Gastrocnemius medialis (tissue), 4 donors: ENCODE data around the gene CFAP20.

Experiments used
- CTCF ChIP-seq, 5 experiments: fragments of 450-650 bp in 3 of 5; fragments of 200-600 bp in 2 of 5; sonication (generic) in 2 of 5; IDR thresholded peaks in 4 of 5; conservative IDR thresholded peaks in 1 of 5; 1 replicate in 4 of 5; 2 replicates in 1 of 5; pipeline ENCODE4 v1.5.1; 2016 to 2019; ENCODE audit warnings: antibody characterized with exemption in 5 of 5, mild to moderate bottlenecking in 3 of 5, moderate library complexity in 3 of 5
- POLR2A ChIP-seq, 2 donors: fragments of 450-650 bp; IDR thresholded peaks; one replicate each; pipeline ENCODE4 v1.6.1; 2017; ENCODE audit warnings: antibody characterized with exemption in 2 of 2, mild to moderate bottlenecking in 2 of 2, moderate library complexity in 2 of 2

DNA sequence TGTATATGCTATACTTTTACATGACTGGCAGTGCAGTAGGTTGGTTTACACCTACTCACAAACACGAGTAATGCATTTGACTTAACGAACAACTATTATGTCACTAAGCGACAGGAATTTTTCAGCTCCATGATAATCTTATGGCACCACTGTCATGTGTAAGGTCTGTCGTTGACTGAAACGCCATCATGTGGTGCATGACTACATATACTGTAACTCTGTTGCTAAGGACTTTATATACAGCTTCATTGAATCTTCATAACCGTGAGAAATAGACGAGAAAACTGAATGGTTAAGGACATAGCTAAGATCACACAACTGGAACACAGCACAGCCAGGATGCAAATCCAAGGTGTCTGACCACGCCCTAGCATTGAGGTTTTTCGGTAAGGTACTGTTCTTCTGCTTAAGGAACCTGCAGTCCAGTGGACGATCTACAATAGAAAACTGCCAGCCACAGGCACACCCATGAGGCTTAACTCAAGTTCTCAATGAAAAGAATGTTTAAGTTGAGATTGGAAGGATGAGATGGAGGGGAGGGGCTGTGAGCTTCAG, 3.3 kb downstream of the CFAP20 start:
- no peak for TF ChIP-seq CTCF (IDR thresholded peaks at IDR 0.05 in 4 of 5, conservative IDR thresholded peaks at IDR 0.05 in 1 of 5)
- TF ChIP-seq POLR2A (IDR thresholded peaks at IDR 0.05): no peak
